Measurements from ENCODE around the gene FBXL4.

- TF ChIP-seq CTCF (IDR thresholded peaks at IDR 0.05; ENCODE audit: poor library complexity) (no peak), EZH2 (IDR thresholded peaks at IDR 0.05; ENCODE audit: borderline replicate concordance) (no peak), EZH2phosphoT487 (IDR thresholded peaks at IDR 0.05; ENCODE audit: low read depth, severe bottlenecking, unreplicated experiment) (no peak)
Measured at GRCh38 chr6:98831959-98832283, 115.8 kb downstream of the FBXL4 start.

Data from hepatocyte (in vitro differentiated cells).